Stimulated activated CD4-positive, alpha-beta T cell treated with anti-CD3 and anti-CD28 coated beads, Interleukin-4, amount 100 ng/mL, for 1 hour (primary cell): Measurements from ENCODE around the gene DLG1.

Source experiments
- DNase-seq: peaks from one replicate; pipeline ENCODE4 v3.0.0-alpha.2; 2020

Gene DLG1

GRCh38 chr3:197317250-197317963 is 19.0 kb upstream of the DLG1 start:
- no peak for DNase-seq

GRCh38 chr3:197312431-197312830 is 14.0 kb upstream of the DLG1 start:
- DNase-seq = no peak

- no peak for DNase-seq
These were observed 13.2 kb upstream of the DLG1 start for GRCh38 chr3:197311591-197311990.

- DNase-seq = no peak
These were observed 11.3 kb upstream of the DLG1 start for GRCh38 chr3:197309528-197310361.

GRCh38 chr3:197308591-197308990 is 10.2 kb upstream of the DLG1 start:
- no peak for DNase-seq

- DNase-seq = no peak
These were observed 8.1 kb upstream of the DLG1 start for GRCh38 chr3:197306374-197307086.

- DNase-seq = no peak
These were observed 7.4 kb upstream of the DLG1 start for GRCh38 chr3:197305854-197306253.

GRCh38 chr3:197303452-197303851 is 5.0 kb upstream of the DLG1 start:
- no peak for DNase-seq

GRCh38 chr3:197302696-197303341 is 4.4 kb upstream of the DLG1 start:
- no peak for DNase-seq

- DNase-seq = no peak
These were observed 3.6 kb upstream of the DLG1 start for GRCh38 chr3:197302033-197302432.

- DNase-seq = no peak
These were observed 1.9 kb upstream of the DLG1 start for GRCh38 chr3:197300361-197300760.

GRCh38 chr3:197298945-197299854 is 788 bp upstream of the DLG1 start:
- peak; percentile 34 for DNase-seq

- peak; percentile 90 for DNase-seq
These were observed 704 bp downstream of the DLG1 start for GRCh38 chr3:197297476-197298340.

GRCh38 chr3:197297002-197297401 is 1.4 kb downstream of the DLG1 start:
- no peak for DNase-seq

- no peak for DNase-seq
These were observed 1.9 kb downstream of the DLG1 start for GRCh38 chr3:197296545-197296944.

GRCh38 chr3:197295871-197296270 is 2.5 kb downstream of the DLG1 start:
- DNase-seq = no peak

GRCh38 chr3:197293605-197294237 is 4.7 kb downstream of the DLG1 start:
- DNase-seq = no peak

- no peak for DNase-seq
These were observed 5.8 kb downstream of the DLG1 start for GRCh38 chr3:197292648-197293047.

GRCh38 chr3:197292083-197292646 is 6.2 kb downstream of the DLG1 start:
- DNase-seq = no peak

GRCh38 chr3:197289726-197290125 is 8.7 kb downstream of the DLG1 start:
- DNase-seq = no peak
